Stomach (tissue), 4 donors: Measurements from ENCODE around the gene TMEM119.

Experiments used
- CTCF ChIP-seq, 7 experiments: fragments of 450-650 bp in 4 of 7; fragments of 200-600 bp in 3 of 7; sonication (generic) in 3 of 7; IDR thresholded peaks; one replicate each; pipeline ENCODE4 v1.5.1; 2016 to 2019; ENCODE audit warnings: antibody characterized with exemption in 7 of 7, control low read depth in 2 of 7, mild to moderate bottlenecking in 1 of 7
- EP300 ChIP-seq: sonication (generic); formaldehyde crosslinking; IDR thresholded peaks from one replicate; pipeline ENCODE4 v1.6.1; 2017; ENCODE audit warnings: antibody characterized with exemption
- POLR2A ChIP-seq, 4 donors: fragments of 450-650 bp; IDR thresholded peaks; one replicate each; pipeline ENCODE4 v1.6.1; 2016; ENCODE audit warnings: antibody characterized with exemption in 4 of 4, control low read depth in 2 of 4, mild to moderate bottlenecking in 1 of 4, moderate library complexity in 1 of 4
- POLR2AphosphoS5 ChIP-seq, 3 donors: sonication (generic); formaldehyde crosslinking; IDR thresholded peaks; one replicate each; pipeline ENCODE4 v1.6.1; 2016; ENCODE audit warnings: antibody characterized with exemption in 3 of 3

GRCh38 chr12:108566452-108566851 lies 31.4 kb downstream of the TMEM119 start:
- TF ChIP-seq EP300 (no peak), CTCF (IDR thresholded peaks at IDR 0.05) (no peak), POLR2AphosphoS5 (IDR thresholded peaks at IDR 0.05) (no peak), POLR2A (IDR thresholded peaks at IDR 0.05) (no peak)
